Activated T-helper 1 cell treated with anti-CD3 and anti-CD28 coated beads, Interleukin-12 subunit alpha, Interleukin-12 subunit beta, Interleukin-2, Interleukin-4 antibody, amounts not matched to agents 30 ng/mL and 10 ng/mL and 1 ng/mL, durations not matched to agents 14 hours and 24 hours and 36 hours (primary cell): ENCODE results near the gene CHN1. TPM values are rescaled to one million over a fixed set of nuclear protein-coding genes. Genes with fewer than 3 reads are reported as not detected.

ENCODE experiments used
- DNase-seq: peaks from one replicate; pipeline ENCODE4 v3.0.0; 2021; ENCODE audit warnings: low spot score
- H3K27ac Mint-ChIP-seq: one replicate; pipeline ENCODE4 v1.8.0; 2021; ENCODE audit warnings: mild to moderate bottlenecking, mixed read lengths
- H3K27me3 Mint-ChIP-seq: one replicate; pipeline ENCODE4 v1.8.0; 2022; ENCODE audit warnings: mild to moderate bottlenecking, moderate library complexity, mixed read lengths; ENCODE audit not compliant: insufficient read depth
- H3K36me3 Mint-ChIP-seq: one replicate; pipeline ENCODE4 v1.8.0; 2021; ENCODE audit warnings: low read depth, mixed read lengths
- H3K4me1 Mint-ChIP-seq: one replicate; pipeline ENCODE4 v1.8.0; 2021; ENCODE audit warnings: low read depth, mixed read lengths
- H3K4me3 Mint-ChIP-seq: one replicate; pipeline ENCODE4 v1.8.0; 2021; ENCODE audit warnings: mild to moderate bottlenecking, moderate library complexity, mixed read lengths
- H3K9me3 Mint-ChIP-seq: one replicate; pipeline ENCODE4 v1.8.0; 2021; ENCODE audit warnings: mixed read lengths
- intact Hi-C: fragments of 100-400 bp; cut with micrococcal nuclease; formaldehyde crosslinking; loops from one replicate; pipeline ENCODE4 v1.15.1; 2024
- total RNA-seq: library from RNA; stranded (reverse); gene quantifications from 2 replicates; pipeline ENCODE4 v1.2.3, GENCODE V29; 2022

The CHN1 gene
- total RNA-seq, 1 donor from 2014 or later: 3.4 TPM

- H3K4me1 Mint-ChIP-seq: peaks cover 11% of the 10 kb centered on the region
- intact Hi-C loops: no loop called here
- H3K27ac Mint-ChIP-seq: no peak overlapping the region
- DNase-seq: no peak
- no peaks in the 10 kb centered on the region for H3K36me3 Mint-ChIP-seq
- H3K9me3 Mint-ChIP-seq: no peaks in the 10 kb centered on the region
- H3K27me3 Mint-ChIP-seq: peaks cover 12% of the 10 kb centered on the region
- no peak overlapping the region for H3K4me3 Mint-ChIP-seq
These were observed 204.6 kb downstream of the CHN1 start for GRCh38 chr2:174800436-174801205.

- Mint-ChIP-seq H3K27ac (no peak overlapping the region), H3K9me3 (no peaks in the 10 kb centered on the region), H3K36me3 (no peaks in the 10 kb centered on the region), H3K4me1 (peaks cover 24% of the 10 kb centered on the region), H3K4me3 (no peak overlapping the region), H3K27me3 (peaks cover 5% of the 10 kb centered on the region)
- intact Hi-C loops: loop anchor here (5.0 kb wide), 2 partner anchors 104 to 192 kb away; no protein-coding TSS in a partner anchor
- no peak for DNase-seq
These were observed 206.4 kb downstream of the CHN1 start for GRCh38 chr2:174798801-174799200.

- Mint-ChIP-seq H3K27ac (no peak overlapping the region), H3K36me3 (no peaks in the 10 kb centered on the region), H3K9me3 (no peaks in the 10 kb centered on the region), H3K4me3 (no peak overlapping the region), H3K4me1 (peaks cover 24% of the 10 kb centered on the region), H3K27me3 (peaks cover 5% of the 10 kb centered on the region)
- intact Hi-C loops: loop anchor here (5.0 kb wide), 2 partner anchors 104 to 191 kb away; no protein-coding TSS in a partner anchor
- no peak for DNase-seq
These were observed 207.4 kb downstream of the CHN1 start for GRCh38 chr2:174797781-174798276.

GRCh38 chr2:174796319-174796771 lies 208.8 kb downstream of the CHN1 start:
- DNase-seq: no peak
- Mint-ChIP-seq H3K9me3 (no peaks in the 10 kb centered on the region), H3K27ac (peak overlapping the region; percentile 93), H3K27me3 (peaks cover 5% of the 10 kb centered on the region), H3K4me3 (no peak overlapping the region), H3K36me3 (no peaks in the 10 kb centered on the region), H3K4me1 (peaks cover 31% of the 10 kb centered on the region)
- intact Hi-C loops: loop anchor here (5.0 kb wide), 2 partner anchors 106 to 189 kb away; no protein-coding TSS in a partner anchor

- intact Hi-C loops: loop anchor here (1.0 to 5.0 kb wide), 6 partner anchors 17 to 188 kb away; no protein-coding TSS in a partner anchor
- Mint-ChIP-seq H3K9me3 (no peaks in the 10 kb centered on the region), H3K36me3 (no peaks in the 10 kb centered on the region), H3K4me1 (peaks cover 31% of the 10 kb centered on the region), H3K4me3 (no peak overlapping the region), H3K27me3 (no peaks in the 10 kb centered on the region), H3K27ac (peak overlapping the region; percentile 93)
- DNase-seq: no peak
These were observed 210.3 kb downstream of the CHN1 start for GRCh38 chr2:174794851-174795374.

GRCh38 chr2:174792309-174793025 lies 212.7 kb downstream of the CHN1 start:
- peaks cover 48% of the 10 kb centered on the region for H3K4me1 Mint-ChIP-seq
- H3K27ac Mint-ChIP-seq: no peak overlapping the region
- peaks cover 1% of the 10 kb centered on the region for H3K27me3 Mint-ChIP-seq
- intact Hi-C loops: no loop called here
- H3K9me3 Mint-ChIP-seq: no peaks in the 10 kb centered on the region
- DNase-seq: no peak
- H3K36me3 Mint-ChIP-seq: no peaks in the 10 kb centered on the region
- H3K4me3 Mint-ChIP-seq: no peak overlapping the region

- H3K27ac Mint-ChIP-seq: no peak overlapping the region
These were observed 213.4 kb downstream of the CHN1 start for GRCh38 chr2:174791746-174792280.

GRCh38 chr2:174791020-174791419 lies 214.2 kb downstream of the CHN1 start:
- Mint-ChIP-seq H3K9me3 (no peaks in the 10 kb centered on the region), H3K27ac (no peak overlapping the region), H3K36me3 (no peaks in the 10 kb centered on the region), H3K4me3 (no peak overlapping the region), H3K4me1 (peaks cover 44% of the 10 kb centered on the region), H3K27me3 (peaks cover 1% of the 10 kb centered on the region)
- intact Hi-C loops: no loop called here
- DNase-seq: no peak

More at GRCh38 chr2:174791746-174792280, 213.4 kb downstream of the CHN1 start:
- H3K4me1 Mint-ChIP-seq: peaks cover 52% of the 10 kb centered on the region
- peaks cover 1% of the 10 kb centered on the region for H3K27me3 Mint-ChIP-seq
- H3K9me3 Mint-ChIP-seq: no peaks in the 10 kb centered on the region
- no peak for DNase-seq
- no peaks in the 10 kb centered on the region for H3K36me3 Mint-ChIP-seq
- intact Hi-C loops: no loop called here
- H3K4me3 Mint-ChIP-seq: no peak overlapping the region

GRCh38 chr2:174789001-174789400 lies 216.2 kb downstream of the CHN1 start:
- intact Hi-C loops: no loop called here
- H3K4me3 Mint-ChIP-seq: no peak overlapping the region
- no peaks in the 10 kb centered on the region for H3K36me3 Mint-ChIP-seq
- DNase-seq: no peak
- H3K27ac Mint-ChIP-seq: no peak overlapping the region
- peaks cover 28% of the 10 kb centered on the region for H3K4me1 Mint-ChIP-seq
- no peaks in the 10 kb centered on the region for H3K9me3 Mint-ChIP-seq
- H3K27me3 Mint-ChIP-seq: peaks cover 1% of the 10 kb centered on the region

GRCh38 chr2:174788291-174788929 lies 216.8 kb downstream of the CHN1 start:
- Mint-ChIP-seq H3K27ac (peak overlapping the region; percentile 82), H3K36me3 (no peaks in the 10 kb centered on the region), H3K4me3 (no peak overlapping the region), H3K27me3 (peaks cover 1% of the 10 kb centered on the region), H3K4me1 (peaks cover 28% of the 10 kb centered on the region), H3K9me3 (no peaks in the 10 kb centered on the region)
- no peak for DNase-seq
- intact Hi-C loops: loop anchor here (1.0 kb wide), 1 partner anchor 10 kb away; no protein-coding TSS in a partner anchor

- intact Hi-C loops: loop anchor here (1.0 kb wide), 1 partner anchor 9 kb away; no protein-coding TSS in a partner anchor
- peak overlapping the region; percentile 82 for H3K27ac Mint-ChIP-seq
- H3K36me3 Mint-ChIP-seq: no peaks in the 10 kb centered on the region
- peaks cover 1% of the 10 kb centered on the region for H3K27me3 Mint-ChIP-seq
- H3K4me3 Mint-ChIP-seq: no peak overlapping the region
- peaks cover 27% of the 10 kb centered on the region for H3K4me1 Mint-ChIP-seq
- no peaks in the 10 kb centered on the region for H3K9me3 Mint-ChIP-seq
- no peak for DNase-seq
These were observed 217.5 kb downstream of the CHN1 start for GRCh38 chr2:174787487-174788205.
